GM18519 (cell line): ENCODE measurements around the gene TMEFF1.

Source experiments
- ATAC-seq: cut with Tn5 transposase; IDR thresholded peaks from one replicate; pipeline ENCODE4 v1.9.1; 2021; ENCODE audit warnings: mild to moderate bottlenecking, moderate library complexity; ENCODE audit not compliant: unreplicated experiment, low FRiP score

TMEFF1 gene

GRCh38 chr9:100597236-100597635, 124.3 kb downstream of the TMEFF1 start:
- ATAC-seq = no peak

- ATAC-seq = peak; percentile 64
Observed at GRCh38 chr9:100598641-100599145, 125.7 kb downstream of the TMEFF1 start.

DNA sequence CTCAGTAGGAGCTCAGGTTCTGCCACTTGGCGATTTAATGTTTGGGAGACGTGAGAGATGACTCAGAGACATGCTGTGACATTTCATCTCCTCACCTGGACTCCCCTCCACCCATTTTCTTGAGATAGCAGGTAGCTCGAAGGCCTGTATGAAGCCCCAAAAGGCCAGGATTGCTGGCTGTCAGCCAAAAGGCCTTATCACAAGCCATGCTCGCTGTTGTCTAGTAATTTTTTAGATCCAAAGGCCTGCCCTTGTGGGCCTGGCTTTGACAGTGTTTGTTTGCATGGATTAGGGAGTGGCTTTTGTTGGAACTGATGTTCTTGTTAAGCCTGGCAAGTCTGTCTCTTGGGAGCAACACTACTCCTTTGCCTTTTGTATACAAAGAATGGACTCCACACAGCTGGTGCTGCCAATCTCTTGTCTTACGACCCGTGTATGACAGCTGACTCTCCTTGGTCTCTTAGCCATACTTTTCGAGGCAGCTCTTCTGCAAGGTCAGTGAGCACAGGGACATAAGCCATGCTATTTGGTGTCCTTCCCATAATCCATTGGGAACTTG, 127.7 kb downstream of the TMEFF1 start:
- no peak for ATAC-seq

DNA sequence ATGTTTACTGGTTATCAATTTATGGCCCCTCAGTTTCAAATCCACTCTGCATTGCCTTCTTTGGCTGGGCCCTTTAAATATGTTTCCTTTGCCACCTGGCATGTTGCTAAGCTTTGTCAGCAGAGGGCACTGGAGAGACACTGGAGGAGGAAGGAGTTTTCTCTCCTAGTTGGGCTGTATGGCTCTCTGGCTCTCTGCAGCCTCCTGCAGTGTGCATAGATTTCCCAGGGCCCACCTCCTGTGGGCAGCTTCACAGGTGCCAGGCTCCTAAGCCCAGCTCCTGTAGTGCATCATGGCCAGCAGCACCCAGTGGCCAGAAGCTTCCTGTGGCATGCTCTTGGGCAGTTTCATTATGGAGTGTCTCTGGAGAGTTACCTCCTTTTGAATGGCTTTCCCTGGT, 128.3 kb downstream of the TMEFF1 start:
- peak; percentile 74 for ATAC-seq

DNA sequence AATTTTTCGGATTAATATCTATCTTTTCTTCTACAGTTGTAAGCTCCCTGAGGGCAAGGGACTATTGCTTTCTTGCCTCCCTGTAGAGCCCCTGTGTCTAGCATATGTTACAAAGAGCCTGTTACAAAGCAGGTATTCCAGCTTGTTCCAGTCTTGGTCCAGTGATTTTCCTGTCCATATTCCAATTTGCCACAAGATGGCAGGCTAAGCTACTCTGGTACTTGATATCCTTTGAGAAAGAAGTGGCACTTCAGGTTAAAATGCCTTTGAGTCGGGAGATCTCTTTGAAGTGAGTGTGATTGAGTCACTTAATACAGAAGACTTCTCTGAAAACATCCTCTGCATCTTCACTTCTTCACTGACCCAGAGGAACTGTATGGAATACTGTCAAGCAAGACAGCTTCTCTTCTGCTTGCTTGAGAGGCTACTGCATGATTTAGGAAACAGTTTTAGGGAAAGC, 129.4 kb downstream of the TMEFF1 start:
- ATAC-seq = no peak

GRCh38 chr9:100605405-100605804, 132.5 kb downstream of the TMEFF1 start:
- ATAC-seq = no peak

GRCh38 chr9:100619194-100619593, 146.2 kb downstream of the TMEFF1 start:
- ATAC-seq = no peak

- ATAC-seq = peak; percentile 61
Observed at GRCh38 chr9:100619665-100620064, 146.7 kb downstream of the TMEFF1 start.

- no peak for ATAC-seq
Observed at GRCh38 chr9:100623969-100624368, 151.0 kb downstream of the TMEFF1 start.

GRCh38 chr9:100626949-100627348, 154.0 kb downstream of the TMEFF1 start:
- no peak for ATAC-seq
